IPS-15b (cell line): ENCODE measurements around the gene MAN1C1.

Experiments used
- H3K27me3 ChIP-seq: one replicate; pipeline ENCODE4 v1.6.1; 2013; ENCODE audit warnings: low read length; ENCODE audit not compliant: control insufficient read depth, insufficient read depth
- H3K36me3 ChIP-seq: one replicate; pipeline ENCODE4 v1.6.1; 2013; ENCODE audit warnings: low read length; ENCODE audit not compliant: control insufficient read depth, insufficient read depth
- H3K4me1 ChIP-seq: one replicate; pipeline ENCODE4 v1.6.1; 2013; ENCODE audit warnings: mild to moderate bottlenecking, low read length; ENCODE audit not compliant: control insufficient read depth, insufficient read depth
- H3K4me3 ChIP-seq: one replicate; pipeline ENCODE4 v1.5.1; 2013; ENCODE audit warnings: low read depth, low read length
- H3K9ac ChIP-seq: one replicate; pipeline ENCODE4 v1.6.1; 2013; ENCODE audit warnings: low read depth, mild to moderate bottlenecking, low read length
- H3K9me3 ChIP-seq: one replicate; pipeline ENCODE4 v1.6.1; 2013; ENCODE audit warnings: mild to moderate bottlenecking, low read length; ENCODE audit not compliant: control insufficient read depth, insufficient read depth

MAN1C1 gene

GRCh38 chr1:25738499-25738898, 121.9 kb downstream of the MAN1C1 start:
- H3K9me3 ChIP-seq = no peaks in the 10 kb centered on the region
- no peak overlapping the region for H3K4me3 ChIP-seq
- no peaks in the 10 kb centered on the region for H3K36me3 ChIP-seq
- H3K4me1 ChIP-seq = no peaks in the 10 kb centered on the region
- no peak overlapping the region for H3K9ac ChIP-seq
- no peaks in the 10 kb centered on the region for H3K27me3 ChIP-seq

GRCh38 chr1:25739341-25739740, 122.8 kb downstream of the MAN1C1 start:
- Histone ChIP-seq H3K9me3 (no peaks in the 10 kb centered on the region), H3K9ac (no peak overlapping the region), H3K4me3 (no peak overlapping the region), H3K4me1 (no peaks in the 10 kb centered on the region), H3K27me3 (no peaks in the 10 kb centered on the region), H3K36me3 (no peaks in the 10 kb centered on the region)

GRCh38 chr1:25740071-25740470, 123.5 kb downstream of the MAN1C1 start:
- H3K9me3 ChIP-seq = no peaks in the 10 kb centered on the region
- no peak overlapping the region for H3K9ac ChIP-seq
- H3K4me1 ChIP-seq = no peaks in the 10 kb centered on the region
- H3K4me3 ChIP-seq = no peak overlapping the region
- H3K36me3 ChIP-seq = no peaks in the 10 kb centered on the region
- H3K27me3 ChIP-seq = no peaks in the 10 kb centered on the region

- no peak overlapping the region for H3K9ac ChIP-seq
- no peaks in the 10 kb centered on the region for H3K4me1 ChIP-seq
- H3K27me3 ChIP-seq = no peaks in the 10 kb centered on the region
- H3K36me3 ChIP-seq = no peaks in the 10 kb centered on the region
- no peak overlapping the region for H3K4me3 ChIP-seq
- no peaks in the 10 kb centered on the region for H3K9me3 ChIP-seq
These were observed 125.7 kb downstream of the MAN1C1 start for GRCh38 chr1:25742316-25742715.

GRCh38 chr1:25743164-25744139, 126.9 kb downstream of the MAN1C1 start:
- Histone ChIP-seq H3K4me1 (peaks cover 3% of the 10 kb centered on the region), H3K36me3 (no peaks in the 10 kb centered on the region), H3K9me3 (no peaks in the 10 kb centered on the region), H3K27me3 (no peaks in the 10 kb centered on the region), H3K9ac (no peak overlapping the region), H3K4me3 (no peak overlapping the region)

- Histone ChIP-seq H3K4me3 (no peak overlapping the region), H3K9me3 (no peaks in the 10 kb centered on the region), H3K36me3 (no peaks in the 10 kb centered on the region), H3K9ac (no peak overlapping the region), H3K27me3 (no peaks in the 10 kb centered on the region), H3K4me1 (peaks cover 6% of the 10 kb centered on the region)
These were observed 127.6 kb downstream of the MAN1C1 start for GRCh38 chr1:25744140-25744581.

GRCh38 chr1:25744636-25745425, 128.2 kb downstream of the MAN1C1 start:
- no peaks in the 10 kb centered on the region for H3K36me3 ChIP-seq
- no peaks in the 10 kb centered on the region for H3K9me3 ChIP-seq
- H3K9ac ChIP-seq = no peak overlapping the region
- H3K4me3 ChIP-seq = no peak overlapping the region
- H3K4me1 ChIP-seq = peaks cover 6% of the 10 kb centered on the region
- no peaks in the 10 kb centered on the region for H3K27me3 ChIP-seq

GRCh38 chr1:25746299-25747045, 129.9 kb downstream of the MAN1C1 start:
- no peaks in the 10 kb centered on the region for H3K9me3 ChIP-seq
- H3K4me3 ChIP-seq = no peak overlapping the region
- peaks cover 6% of the 10 kb centered on the region for H3K4me1 ChIP-seq
- no peak overlapping the region for H3K9ac ChIP-seq
- no peaks in the 10 kb centered on the region for H3K27me3 ChIP-seq
- no peaks in the 10 kb centered on the region for H3K36me3 ChIP-seq

GRCh38 chr1:25747046-25747719, 130.6 kb downstream of the MAN1C1 start:
- Histone ChIP-seq H3K9ac (no peak overlapping the region), H3K27me3 (no peaks in the 10 kb centered on the region), H3K36me3 (no peaks in the 10 kb centered on the region), H3K4me1 (peaks cover 6% of the 10 kb centered on the region), H3K9me3 (no peaks in the 10 kb centered on the region), H3K4me3 (peak overlapping the region; percentile 6)

GRCh38 chr1:25748531-25749205, 132.1 kb downstream of the MAN1C1 start:
- Histone ChIP-seq H3K4me1 (peaks cover 6% of the 10 kb centered on the region), H3K4me3 (no peak overlapping the region), H3K9ac (peak overlapping the region; percentile 70), H3K9me3 (no peaks in the 10 kb centered on the region), H3K36me3 (peaks cover 2% of the 10 kb centered on the region), H3K27me3 (no peaks in the 10 kb centered on the region)
